NCI-H2196 treated with DMSO at 0.1 percent for 48 hours (cell line): ENCODE results near the gene AFF3.

Source experiments
- DNase-seq: peaks from one replicate; lab custom pipeline; 2025; ENCODE audit not compliant: unreplicated experiment; lab: John Stamatoyannopoulos, UW

The AFF3 gene

DNA sequence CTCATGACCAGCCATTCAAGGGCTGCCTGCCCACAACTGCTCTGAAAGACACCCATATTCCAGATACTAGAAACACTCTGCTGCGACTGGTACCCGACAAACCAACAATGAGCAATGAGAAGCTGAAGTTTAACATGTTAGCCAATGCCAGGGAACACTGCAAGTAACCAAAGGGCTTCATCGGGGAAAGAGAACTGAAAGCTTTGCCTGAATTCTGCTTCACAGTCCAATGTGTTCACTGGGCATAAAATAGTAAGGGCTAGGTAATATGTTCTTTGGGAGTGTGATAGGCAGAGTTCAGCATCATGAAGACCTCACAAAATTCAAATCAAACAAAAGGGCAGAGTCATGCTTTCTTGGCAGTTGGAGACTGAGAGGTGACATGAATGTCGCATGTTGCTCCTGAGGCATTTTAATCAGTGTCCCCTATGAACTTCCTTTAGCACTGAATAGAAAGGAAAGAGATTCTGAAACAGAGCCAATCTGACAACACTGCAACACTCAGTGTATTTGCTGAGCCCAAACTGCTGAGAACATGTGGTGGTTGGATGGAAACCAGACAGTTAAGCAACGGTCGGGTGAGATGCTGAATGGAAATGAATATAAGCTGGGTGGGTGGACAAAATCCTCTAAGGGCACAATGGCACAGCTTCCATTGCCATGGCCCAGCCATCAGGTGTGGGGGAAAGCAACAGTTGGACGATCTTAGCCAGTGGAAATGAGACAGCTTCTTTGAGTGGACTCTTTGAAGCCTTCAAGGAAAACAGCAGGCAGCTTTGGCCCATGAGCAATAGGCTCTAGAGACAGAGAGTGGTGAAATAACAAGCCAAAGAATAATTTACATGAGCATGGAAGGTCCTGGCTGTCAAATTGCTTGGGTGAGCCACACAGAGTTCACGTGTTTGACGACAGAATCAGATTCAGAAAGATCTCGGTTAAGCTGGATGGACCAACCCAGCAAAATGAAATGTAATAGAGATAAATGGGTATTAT is 277.5 kb downstream of the AFF3 start:
- DNase-seq = no peak

DNA sequence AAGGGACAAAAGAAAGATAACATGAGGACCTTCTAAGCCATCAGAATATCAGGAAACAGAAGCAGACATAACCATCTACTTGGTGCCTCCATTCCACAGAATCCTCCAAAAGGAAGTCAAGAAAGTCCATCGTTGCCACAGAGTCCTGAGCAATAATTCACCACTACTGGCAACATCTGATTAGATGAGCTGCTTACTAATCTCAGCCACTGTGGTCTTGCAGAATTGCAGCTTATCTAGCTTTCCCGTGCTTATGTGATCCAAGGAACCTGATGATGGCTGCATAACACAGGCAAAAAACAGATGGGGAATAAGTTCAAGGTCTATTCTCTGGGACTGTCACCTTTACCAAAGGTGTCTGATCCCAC is 278.5 kb downstream of the AFF3 start:
- no peak for DNase-seq

DNA sequence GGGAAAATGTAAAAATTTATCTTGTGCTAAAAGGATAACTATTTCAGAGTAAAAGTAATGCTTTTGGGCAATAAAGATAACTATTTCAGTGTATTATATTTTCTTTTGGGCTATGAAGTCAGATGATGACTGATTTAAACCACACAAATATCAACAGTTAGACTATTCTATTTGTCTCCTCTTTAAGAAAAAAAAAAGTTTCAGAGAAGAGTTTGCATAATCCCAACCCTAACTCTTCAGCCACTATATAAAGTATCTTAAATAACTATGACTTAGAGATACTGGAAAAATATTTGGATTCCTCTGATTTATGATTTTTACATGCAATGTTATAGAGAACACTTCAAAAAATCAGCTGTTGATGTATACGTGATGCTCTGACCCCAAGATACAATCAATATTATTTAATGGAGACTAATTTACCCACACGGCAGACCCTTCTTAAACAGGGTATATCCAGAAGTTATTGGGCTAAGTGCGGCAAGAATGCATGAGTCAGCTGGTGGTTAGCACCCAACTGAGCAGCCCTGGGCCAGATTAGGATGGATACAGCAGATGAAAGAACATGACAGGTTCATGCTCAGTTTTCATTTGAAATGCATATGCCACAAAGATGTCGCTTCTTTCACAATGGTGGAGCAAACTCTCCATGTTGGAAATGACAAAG is 279.0 kb downstream of the AFF3 start:
- no peak for DNase-seq

DNA sequence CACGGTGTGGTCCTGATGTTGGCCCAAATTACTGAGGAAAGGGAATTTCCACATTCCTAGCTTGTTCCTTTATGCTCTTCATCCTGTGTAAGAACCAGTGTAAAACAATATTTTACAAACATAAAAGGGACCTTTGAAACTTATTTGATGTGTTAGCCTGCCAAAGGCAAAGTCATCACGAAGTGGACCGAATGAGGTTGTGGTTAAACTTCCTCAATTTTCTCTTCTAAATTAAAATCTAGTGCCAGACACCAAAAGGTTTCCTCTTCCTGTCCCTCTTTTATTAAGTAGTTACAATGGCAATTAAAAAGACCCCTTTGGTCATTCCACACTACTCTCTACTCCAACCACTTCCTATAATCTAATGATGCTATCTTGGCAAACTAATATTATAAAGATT is 279.8 kb downstream of the AFF3 start:
- DNase-seq = no peak

DNA sequence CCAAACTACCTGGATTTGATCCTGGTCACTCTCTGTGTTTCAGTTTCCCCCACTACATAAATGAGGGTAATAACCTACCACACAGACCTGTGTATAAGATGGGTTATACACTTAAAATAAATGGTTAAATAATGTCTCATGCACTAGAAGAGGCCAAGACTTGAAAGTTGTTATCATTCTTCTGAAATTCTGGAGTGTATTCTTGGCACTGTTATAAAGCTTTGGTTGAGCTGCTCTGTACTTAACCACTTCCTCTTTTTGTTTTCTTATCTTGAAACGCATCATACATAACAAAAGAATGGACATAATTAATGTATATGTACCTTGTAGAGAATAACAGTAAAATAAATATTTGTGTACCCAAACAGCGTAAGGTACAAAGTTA is 281.0 kb downstream of the AFF3 start:
- DNase-seq = no peak

DNA sequence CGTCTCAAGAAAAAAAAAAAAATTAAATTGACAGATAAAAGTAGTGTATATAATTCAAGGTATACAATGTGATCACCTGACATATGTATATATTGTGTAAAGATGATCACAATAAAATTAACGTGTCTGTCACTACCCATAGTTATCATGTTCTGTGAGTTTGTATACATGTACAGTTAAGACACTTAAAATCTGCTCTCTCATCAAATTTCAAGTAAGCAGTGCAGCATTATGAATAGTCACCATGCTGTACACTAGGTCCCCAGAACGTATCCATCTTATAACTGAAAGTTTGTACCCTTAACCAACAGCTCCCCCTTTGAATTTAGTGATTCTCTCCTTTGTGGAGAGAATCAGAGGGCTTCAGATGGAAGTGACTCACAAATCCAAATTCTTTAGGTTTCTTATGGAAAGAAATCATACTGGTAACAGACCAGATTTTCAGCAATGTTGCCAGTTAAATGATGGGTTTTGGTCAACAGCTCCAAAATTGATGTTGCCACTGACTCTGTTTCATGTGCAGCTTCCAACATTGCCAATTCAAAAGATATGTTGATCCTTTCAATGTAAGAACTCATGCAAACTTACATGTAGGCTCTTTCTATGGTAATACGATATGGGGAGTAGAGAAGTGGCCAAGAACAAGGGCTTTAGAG is 281.5 kb downstream of the AFF3 start:
- DNase-seq = no peak

DNA sequence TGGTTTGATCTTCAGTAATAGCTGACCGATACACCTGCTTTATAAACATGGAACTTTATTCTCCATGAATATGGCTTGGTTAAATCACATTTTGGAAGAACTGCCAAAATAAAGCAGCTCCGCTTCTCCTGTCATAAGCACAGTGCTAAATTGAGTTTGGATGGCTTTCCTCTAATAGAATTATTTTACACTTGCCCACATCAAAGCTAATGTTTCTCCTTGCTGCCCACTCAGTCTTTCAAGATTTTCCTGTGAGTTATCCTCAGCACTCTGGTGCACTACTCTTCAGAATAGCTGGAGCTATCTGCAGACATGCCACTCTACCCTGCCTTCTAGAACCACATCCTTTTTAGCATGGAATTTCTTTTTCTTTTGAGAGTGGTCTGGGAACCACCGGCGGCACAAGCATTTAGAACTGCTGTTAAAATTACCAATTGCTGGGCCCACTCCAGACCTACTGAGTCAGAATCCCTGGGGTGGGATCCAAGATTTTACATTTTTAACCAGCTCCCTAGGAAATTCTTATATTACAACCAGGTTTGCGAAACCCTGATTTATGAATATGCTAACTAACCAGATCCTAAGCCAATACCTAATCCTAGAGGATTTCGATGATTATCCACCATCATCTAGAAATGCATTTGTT is 283.3 kb downstream of the AFF3 start:
- no peak for DNase-seq

DNA sequence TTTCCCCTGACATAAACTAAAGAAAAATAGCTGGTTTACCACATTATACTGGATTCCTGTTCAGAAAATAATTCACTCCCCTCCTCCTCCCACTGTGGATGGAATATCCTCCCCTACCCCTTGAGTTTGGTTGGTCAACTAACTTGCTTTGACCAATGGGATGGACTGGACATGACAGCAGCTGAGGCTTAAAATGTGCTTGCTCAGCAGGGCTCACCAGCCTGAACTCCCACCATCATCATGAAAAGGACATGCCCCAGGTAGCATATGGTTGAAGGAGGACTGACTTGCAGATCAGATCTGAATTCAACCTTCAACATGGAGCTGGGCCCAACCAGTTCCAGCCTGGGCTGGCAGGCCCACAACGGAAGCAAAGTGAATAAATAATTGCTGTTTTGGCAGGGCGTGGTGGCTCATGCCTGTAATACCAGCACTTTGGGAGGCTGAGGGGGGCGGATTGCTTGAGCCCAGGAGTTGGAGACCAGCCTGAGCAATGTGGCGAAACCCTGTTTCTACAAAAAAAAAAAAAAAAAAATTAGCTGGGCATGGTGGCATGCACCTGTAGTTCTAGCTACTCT is 284.4 kb downstream of the AFF3 start:
- DNase-seq = no peak

DNA sequence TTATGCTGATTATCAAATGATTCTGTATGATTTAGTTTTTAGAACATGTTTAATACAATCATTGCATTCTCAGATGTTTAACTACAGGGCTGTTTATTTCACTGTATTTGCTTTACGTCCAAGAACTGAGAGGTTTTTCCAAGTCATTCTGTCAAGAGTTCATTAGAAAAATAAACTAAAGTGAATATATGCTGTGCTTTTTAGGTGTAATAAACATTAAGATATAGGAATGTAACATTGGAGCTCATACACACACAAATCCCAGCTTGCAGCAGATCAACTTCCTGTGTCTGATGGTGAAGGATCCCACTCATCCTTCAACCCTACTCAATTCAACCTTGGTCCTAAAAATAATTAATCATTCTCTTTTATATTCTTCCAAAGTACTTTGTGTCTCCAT is 285.0 kb downstream of the AFF3 start:
- DNase-seq = no peak

DNA sequence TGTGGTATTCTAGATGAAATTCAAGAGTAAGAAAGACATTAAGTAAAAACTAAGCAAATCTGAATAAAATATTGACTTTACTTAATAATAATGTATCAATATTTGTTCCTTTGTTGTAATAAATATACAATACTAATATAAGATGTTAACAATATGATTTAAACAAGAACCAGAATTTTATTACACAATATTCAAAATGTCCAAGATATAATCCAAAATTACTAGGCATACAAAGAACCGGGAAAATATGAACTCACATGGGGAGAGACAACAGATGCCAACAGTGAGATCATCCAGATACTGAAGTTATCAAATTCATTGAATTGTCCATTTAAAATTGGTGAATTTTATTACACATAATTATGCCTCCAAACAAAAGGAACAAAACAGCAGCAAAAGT is 286.3 kb downstream of the AFF3 start:
- no peak for DNase-seq

DNA sequence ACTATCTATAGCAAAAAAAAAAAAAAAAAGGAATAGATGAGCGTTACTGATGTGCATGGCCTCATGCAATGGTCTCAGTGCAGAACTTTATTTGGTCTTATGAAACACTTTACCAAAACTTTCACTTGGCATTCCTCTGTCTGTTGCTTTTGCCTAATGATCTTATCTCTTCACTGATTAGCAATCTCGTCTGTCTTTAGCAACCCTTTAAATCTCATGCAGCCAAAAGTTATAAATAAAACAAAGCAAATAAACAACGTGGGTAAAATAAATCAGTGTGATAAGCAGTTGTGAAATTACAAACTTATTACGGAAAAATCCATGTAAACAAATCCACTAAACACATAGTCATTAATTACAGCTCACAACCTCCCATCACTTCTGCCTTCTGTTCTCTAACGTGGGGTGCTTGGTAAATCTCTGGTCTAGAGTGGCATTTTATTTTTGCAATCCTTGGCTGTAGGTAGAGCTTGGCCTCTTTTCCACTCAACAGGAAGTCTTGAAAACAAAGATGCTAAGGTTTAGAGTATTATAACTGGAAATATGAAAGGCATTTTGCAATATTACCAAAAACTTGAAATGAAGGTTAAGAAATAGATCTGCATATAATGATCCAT is 288.0 kb downstream of the AFF3 start:
- DNase-seq = no peak

DNA sequence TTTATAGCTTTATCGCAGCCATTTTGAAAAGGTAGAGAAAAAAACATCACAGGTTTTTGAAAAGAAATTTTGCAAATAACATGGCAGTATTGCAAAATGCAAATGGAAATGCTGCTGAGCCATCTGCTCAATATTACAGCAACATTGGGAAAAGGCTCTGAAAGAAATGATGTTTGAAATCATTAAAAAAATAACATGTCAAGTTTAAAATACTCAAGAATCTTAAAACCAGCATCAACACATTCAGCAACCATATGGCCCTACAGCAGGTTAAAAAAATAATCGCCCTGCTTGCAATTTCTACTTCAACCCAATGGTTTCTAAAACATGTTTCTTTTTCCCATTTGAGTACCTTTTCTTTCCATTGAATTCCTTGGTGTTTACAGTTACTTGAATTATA is 289.4 kb downstream of the AFF3 start:
- DNase-seq = no peak

DNA sequence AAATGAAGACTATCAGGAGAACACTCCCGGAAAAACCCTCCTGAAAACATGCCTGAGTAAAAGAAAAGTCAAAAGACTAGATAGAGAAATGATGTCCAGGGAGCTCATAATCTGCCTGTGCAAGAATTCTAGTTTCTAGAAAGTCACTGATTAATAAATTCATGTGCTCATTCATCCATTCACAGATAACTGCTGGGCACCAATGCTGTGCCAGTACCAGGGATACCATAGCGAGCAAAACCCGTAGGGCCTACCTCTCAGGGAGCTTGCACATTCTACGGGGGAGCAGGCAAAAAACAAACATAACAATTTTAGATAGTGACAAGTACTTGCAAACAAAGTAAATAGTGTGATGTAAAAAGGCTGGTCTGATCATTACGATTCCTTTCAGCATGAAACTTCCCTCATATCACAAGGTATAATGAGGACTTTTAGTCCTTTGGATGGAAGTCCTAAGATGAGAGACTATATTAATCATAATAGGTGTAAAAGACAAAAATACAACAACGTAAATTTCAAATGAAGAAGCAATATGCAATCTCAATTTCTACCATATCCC is 289.9 kb downstream of the AFF3 start:
- no peak for DNase-seq

DNA sequence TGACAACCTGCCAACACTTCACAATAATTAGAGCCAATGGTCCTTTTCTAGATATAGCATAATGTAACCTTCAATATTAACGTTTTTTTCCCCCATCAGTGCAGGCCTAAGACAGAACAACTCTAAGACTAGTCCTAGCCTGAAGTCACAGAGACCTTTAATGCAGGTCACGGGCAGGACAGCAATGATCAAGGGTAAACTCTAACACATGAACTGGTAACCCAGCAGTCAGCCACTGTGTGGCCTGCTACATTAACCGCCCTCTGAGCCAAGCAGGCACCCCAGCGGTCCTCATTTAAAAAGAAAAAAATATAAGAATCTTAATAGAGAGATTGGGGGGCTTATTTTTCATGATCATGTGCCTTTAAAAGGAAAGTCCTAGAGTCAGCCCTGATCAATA is 290.6 kb downstream of the AFF3 start:
- DNase-seq = no peak

DNA sequence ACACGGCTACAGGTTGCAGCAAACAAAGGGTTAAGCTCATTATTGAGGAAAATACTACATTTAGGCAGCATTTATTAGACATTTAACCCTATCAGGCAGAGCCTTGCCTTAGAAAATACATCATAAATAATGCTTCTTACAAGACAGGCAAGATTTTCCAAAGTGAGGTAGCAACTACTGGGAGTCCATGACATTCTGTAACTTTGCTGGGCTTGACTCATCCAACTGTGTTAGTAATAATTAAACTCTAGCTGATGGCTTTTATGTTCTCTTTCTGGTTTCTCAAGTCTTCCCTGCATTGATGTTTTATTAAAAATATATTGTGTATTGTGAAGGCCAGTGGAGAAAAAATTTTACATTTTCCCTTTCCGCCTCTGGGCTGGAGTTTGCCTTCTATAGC is 291.3 kb downstream of the AFF3 start:
- no peak for DNase-seq

DNA sequence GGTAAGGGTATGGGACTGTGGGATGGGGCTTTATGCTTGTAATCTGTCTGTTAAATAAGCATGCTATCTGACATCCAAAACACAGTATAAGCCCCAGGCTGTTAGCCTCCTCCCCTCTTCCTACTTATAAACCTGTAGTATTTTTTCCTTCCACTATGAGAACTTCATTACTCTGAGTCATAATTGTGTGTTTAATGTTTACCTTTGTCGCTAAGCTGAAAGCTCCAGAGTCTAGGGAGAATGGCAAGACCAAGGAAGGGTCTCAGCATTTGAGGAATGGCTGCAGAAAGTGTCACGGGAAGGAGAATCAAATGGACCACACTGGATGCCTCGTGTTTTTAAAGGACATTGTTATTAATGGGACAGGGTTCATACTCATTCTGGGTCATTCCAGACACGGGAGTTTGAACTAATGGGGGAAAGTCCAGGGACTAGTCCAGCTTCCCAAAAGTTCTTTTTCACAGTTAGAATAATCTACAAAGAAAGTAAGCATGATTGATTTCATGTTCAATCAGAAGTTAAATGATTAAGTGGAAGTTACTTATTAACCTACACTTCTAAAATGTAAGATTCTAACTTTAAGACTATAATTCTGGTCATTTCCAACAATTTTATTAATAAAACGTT is 292.2 kb downstream of the AFF3 start:
- no peak for DNase-seq

DNA sequence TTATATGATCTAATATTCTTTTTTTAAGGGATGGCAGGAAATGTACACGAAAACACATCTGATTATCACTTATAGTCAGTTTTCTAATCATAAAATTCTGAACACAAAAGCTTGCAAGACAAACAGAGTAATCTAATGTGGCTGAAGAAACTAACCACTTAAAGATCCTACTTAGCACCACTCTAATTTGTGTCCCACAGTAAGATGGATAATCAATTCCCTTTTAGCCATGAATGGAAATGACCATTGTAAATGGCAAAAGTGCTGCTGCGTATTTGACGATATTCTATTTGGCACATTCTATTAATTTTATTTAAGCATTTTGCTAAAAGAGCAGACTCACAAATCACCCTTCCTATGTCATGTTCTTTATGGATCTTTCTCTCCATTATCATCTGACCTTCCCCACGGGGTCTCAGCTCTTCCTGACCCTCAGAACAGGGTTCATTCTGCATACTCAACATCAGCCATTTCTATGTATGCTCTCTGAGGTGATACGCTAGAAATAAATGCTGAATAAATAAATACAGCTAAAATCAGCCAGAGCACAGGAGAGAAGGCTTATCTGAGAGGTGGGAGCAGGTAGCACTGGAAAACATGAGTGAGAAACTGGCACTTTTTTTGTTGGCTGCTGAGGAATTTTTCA is 295.8 kb downstream of the AFF3 start:
- DNase-seq = no peak

DNA sequence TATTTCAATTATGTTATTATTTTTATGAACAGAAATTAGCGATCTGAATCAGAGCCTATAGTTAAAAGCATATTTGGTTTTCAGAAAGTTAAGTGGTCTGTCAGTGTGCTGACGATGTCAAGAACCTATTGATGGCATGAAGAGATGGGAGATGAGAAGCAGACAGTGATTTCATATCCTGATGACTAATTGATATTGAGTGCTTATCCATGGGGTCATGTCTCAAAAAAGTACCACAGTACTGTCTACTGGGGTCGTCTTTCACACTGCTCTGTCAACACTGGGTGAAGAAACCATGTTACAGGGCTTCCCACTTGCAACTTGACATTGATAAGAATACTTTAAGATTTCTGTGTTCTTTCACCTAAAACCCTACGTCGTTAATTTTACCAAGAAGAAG is 297.1 kb downstream of the AFF3 start:
- DNase-seq = no peak

DNA sequence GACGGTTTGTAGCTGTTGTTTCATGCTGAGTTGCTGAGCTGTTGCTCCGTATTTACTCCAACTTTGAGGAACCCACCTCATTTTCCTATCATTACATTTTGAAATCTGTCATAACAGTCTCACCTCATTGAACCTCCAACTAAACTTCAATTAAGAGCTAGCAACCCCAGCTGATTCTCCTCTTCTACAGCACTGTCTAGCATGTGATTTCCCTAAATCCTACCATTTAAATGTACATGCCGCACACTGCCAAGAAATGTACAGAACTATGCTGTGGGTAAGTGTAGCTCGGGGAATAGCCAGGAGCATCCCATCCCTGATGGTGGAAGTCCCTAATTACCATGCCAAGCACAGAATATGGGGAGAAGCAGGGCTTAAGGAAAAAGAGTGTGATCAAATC is 299.9 kb downstream of the AFF3 start:
- DNase-seq = no peak
